WTC11 (cell line): Measurements from ENCODE around the gene LRRC49.

Experiments
- ATF1 ChIP-seq: sonication (generic); formaldehyde crosslinking; IDR thresholded peaks from 2 replicates; pipeline ENCODE4 v1.8.1; 2023; ENCODE audit warnings: mild to moderate bottlenecking, moderate library complexity, missing genetic modification reagents
- CREB1 ChIP-seq: sonication (generic); formaldehyde crosslinking; IDR thresholded peaks from 2 replicates; pipeline ENCODE4 v1.8.0; 2023; ENCODE audit warnings: mild to moderate bottlenecking, missing genetic modification reagents
- EMX1 ChIP-seq: fragments of 250-450 bp; sonication (Bioruptor Pico); IDR thresholded peaks from 2 replicates; pipeline ENCODE4 v1.8.0; 2021; ENCODE audit warnings: mild to moderate bottlenecking
- JUN ChIP-seq: sonication (generic); formaldehyde crosslinking; IDR thresholded peaks from 2 replicates; pipeline ENCODE4 v1.8.0; 2023; ENCODE audit warnings: mild to moderate bottlenecking, missing genetic modification reagents
- NFYB ChIP-seq: sonication (generic); formaldehyde crosslinking; conservative IDR thresholded peaks from 2 replicates; pipeline ENCODE4 v1.8.0; 2022; ENCODE audit warnings: low read depth, missing genetic modification reagents
- TEAD4 ChIP-seq: sonication (generic); formaldehyde crosslinking; IDR thresholded peaks from 2 replicates; pipeline ENCODE4 v1.8.0; 2022; ENCODE audit warnings: mild to moderate bottlenecking, missing genetic modification reagents
- TF ChIP-seq, protein P1 (sequence below): sonication (generic); formaldehyde crosslinking; IDR thresholded peaks from 2 replicates; pipeline ENCODE4 v1.8.1; 2023; ENCODE audit warnings: mild to moderate bottlenecking, missing genetic modification reagents
- TF ChIP-seq, protein P2 (sequence below): sonication (generic); formaldehyde crosslinking; IDR thresholded peaks from 2 replicates; pipeline ENCODE4 v1.8.1; 2022; ENCODE audit warnings: mild to moderate bottlenecking, missing genetic modification reagents, moderate library complexity, borderline replicate concordance
- TF ChIP-seq, protein P3 (sequence below): fragments of 200-600 bp; IDR thresholded peaks from 2 replicates; pipeline ENCODE4 v1.8.0; 2022; ENCODE audit warnings: antibody characterized with exemption
- TF ChIP-seq, protein P4 (sequence below): sonication (generic); formaldehyde crosslinking; IDR thresholded peaks from 2 replicates; pipeline ENCODE4 v1.8.1; 2022; ENCODE audit warnings: low read depth, missing genetic modification reagents, borderline replicate concordance
- TF ChIP-seq, protein P5 (sequence below): sonication (generic); formaldehyde crosslinking; IDR thresholded peaks from 2 replicates; pipeline ENCODE4 v1.8.1; 2022; ENCODE audit warnings: low read depth, mild to moderate bottlenecking, moderate library complexity, missing genetic modification reagents, borderline replicate concordance
- TF ChIP-seq, protein P6 (sequence below): sonication (generic); formaldehyde crosslinking; IDR thresholded peaks from 2 replicates; pipeline ENCODE4 v1.8.0; 2022; ENCODE audit warnings: mild to moderate bottlenecking, missing genetic modification reagents
- TF ChIP-seq, protein P7 (sequence below): sonication (generic); formaldehyde crosslinking; IDR thresholded peaks from 2 replicates; pipeline ENCODE4 v1.8.1; 2023; ENCODE audit warnings: mild to moderate bottlenecking, missing genetic modification reagents, moderate library complexity

DNA sequence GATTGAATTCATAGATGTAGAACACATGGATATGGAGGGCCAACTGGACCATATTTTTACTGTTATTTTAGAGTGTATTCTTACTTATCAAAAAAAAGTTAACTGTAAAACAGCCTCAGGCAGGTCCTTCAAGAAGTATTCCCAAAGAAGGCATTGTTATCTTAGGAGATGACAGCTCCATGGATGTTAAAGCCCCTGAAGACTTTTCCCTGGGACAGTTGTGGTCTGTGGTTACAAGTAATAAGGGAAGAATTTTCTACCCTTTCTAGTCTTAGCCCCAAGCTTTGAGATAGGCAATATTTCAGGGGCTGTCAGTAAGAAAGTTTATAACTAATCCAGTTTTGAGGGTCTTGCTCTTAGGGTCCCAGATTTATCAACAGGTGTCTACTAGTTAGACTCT lies 62.5 kb downstream of the LRRC49 start:
- TF ChIP-seq ATF1 (CRISPR knock-in tag) = no peak
- TF ChIP-seq, protein P1, sequence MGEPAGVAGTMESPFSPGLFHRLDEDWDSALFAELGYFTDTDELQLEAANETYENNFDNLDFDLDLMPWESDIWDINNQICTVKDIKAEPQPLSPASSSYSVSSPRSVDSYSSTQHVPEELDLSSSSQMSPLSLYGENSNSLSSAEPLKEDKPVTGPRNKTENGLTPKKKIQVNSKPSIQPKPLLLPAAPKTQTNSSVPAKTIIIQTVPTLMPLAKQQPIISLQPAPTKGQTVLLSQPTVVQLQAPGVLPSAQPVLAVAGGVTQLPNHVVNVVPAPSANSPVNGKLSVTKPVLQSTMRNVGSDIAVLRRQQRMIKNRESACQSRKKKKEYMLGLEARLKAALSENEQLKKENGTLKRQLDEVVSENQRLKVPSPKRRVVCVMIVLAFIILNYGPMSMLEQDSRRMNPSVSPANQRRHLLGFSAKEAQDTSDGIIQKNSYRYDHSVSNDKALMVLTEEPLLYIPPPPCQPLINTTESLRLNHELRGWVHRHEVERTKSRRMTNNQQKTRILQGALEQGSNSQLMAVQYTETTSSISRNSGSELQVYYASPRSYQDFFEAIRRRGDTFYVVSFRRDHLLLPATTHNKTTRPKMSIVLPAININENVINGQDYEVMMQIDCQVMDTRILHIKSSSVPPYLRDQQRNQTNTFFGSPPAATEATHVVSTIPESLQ (CRISPR knock-in tag) = no peak
- TF ChIP-seq, protein P2, sequence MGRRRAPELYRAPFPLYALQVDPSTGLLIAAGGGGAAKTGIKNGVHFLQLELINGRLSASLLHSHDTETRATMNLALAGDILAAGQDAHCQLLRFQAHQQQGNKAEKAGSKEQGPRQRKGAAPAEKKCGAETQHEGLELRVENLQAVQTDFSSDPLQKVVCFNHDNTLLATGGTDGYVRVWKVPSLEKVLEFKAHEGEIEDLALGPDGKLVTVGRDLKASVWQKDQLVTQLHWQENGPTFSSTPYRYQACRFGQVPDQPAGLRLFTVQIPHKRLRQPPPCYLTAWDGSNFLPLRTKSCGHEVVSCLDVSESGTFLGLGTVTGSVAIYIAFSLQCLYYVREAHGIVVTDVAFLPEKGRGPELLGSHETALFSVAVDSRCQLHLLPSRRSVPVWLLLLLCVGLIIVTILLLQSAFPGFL (CRISPR knock-in tag) = no peak
- TF ChIP-seq, protein P3, sequence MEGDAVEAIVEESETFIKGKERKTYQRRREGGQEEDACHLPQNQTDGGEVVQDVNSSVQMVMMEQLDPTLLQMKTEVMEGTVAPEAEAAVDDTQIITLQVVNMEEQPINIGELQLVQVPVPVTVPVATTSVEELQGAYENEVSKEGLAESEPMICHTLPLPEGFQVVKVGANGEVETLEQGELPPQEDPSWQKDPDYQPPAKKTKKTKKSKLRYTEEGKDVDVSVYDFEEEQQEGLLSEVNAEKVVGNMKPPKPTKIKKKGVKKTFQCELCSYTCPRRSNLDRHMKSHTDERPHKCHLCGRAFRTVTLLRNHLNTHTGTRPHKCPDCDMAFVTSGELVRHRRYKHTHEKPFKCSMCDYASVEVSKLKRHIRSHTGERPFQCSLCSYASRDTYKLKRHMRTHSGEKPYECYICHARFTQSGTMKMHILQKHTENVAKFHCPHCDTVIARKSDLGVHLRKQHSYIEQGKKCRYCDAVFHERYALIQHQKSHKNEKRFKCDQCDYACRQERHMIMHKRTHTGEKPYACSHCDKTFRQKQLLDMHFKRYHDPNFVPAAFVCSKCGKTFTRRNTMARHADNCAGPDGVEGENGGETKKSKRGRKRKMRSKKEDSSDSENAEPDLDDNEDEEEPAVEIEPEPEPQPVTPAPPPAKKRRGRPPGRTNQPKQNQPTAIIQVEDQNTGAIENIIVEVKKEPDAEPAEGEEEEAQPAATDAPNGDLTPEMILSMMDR = no peak
- TF ChIP-seq CREB1 = no peak
- TF ChIP-seq, protein P4, sequence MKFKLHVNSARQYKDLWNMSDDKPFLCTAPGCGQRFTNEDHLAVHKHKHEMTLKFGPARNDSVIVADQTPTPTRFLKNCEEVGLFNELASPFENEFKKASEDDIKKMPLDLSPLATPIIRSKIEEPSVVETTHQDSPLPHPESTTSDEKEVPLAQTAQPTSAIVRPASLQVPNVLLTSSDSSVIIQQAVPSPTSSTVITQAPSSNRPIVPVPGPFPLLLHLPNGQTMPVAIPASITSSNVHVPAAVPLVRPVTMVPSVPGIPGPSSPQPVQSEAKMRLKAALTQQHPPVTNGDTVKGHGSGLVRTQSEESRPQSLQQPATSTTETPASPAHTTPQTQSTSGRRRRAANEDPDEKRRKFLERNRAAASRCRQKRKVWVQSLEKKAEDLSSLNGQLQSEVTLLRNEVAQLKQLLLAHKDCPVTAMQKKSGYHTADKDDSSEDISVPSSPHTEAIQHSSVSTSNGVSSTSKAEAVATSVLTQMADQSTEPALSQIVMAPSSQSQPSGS (CRISPR knock-in tag) = no peak
- TF ChIP-seq, protein P5, sequence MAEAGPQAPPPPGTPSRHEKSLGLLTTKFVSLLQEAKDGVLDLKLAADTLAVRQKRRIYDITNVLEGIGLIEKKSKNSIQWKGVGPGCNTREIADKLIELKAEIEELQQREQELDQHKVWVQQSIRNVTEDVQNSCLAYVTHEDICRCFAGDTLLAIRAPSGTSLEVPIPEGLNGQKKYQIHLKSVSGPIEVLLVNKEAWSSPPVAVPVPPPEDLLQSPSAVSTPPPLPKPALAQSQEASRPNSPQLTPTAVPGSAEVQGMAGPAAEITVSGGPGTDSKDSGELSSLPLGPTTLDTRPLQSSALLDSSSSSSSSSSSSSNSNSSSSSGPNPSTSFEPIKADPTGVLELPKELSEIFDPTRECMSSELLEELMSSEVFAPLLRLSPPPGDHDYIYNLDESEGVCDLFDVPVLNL (CRISPR knock-in tag) = no peak
- TF ChIP-seq, protein P6, sequence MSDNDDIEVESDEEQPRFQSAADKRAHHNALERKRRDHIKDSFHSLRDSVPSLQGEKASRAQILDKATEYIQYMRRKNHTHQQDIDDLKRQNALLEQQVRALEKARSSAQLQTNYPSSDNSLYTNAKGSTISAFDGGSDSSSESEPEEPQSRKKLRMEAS (CRISPR knock-in tag) = no peak
- TF ChIP-seq, protein P7, sequence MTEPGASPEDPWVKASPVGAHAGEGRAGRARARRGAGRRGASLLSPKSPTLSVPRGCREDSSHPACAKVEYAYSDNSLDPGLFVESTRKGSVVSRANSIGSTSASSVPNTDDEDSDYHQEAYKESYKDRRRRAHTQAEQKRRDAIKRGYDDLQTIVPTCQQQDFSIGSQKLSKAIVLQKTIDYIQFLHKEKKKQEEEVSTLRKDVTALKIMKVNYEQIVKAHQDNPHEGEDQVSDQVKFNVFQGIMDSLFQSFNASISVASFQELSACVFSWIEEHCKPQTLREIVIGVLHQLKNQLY (CRISPR knock-in tag) = no peak
- TF ChIP-seq EMX1 (CRISPR knock-in tag) = no peak
- TF ChIP-seq TEAD4 = no peak
- no peak for TF ChIP-seq JUN (CRISPR knock-in tag)
- TF ChIP-seq NFYB (CRISPR knock-in tag) = no peak
